NB4 (cell line): ENCODE results near the gene EPHA5.

ENCODE experiments used
- CTCF ChIP-seq: IDR thresholded peaks from one replicate; pipeline ENCODE4 v1.5.1; 2012; ENCODE audit warnings: low read depth, low read length
- POLR2A ChIP-seq: IDR thresholded peaks from 2 replicates; pipeline ENCODE4 v1.6.1; 2011; ENCODE audit warnings: mild to moderate bottlenecking; ENCODE audit not compliant: insufficient read length; ENCODE audit errors: extremely low read depth

GRCh38 chr4:65538571-65538970, 131.7 kb downstream of the EPHA5 start:
- no peak for TF ChIP-seq POLR2A
- no peak for TF ChIP-seq CTCF
